K562 (cell line): ENCODE results near the gene TWIST1. TPM values are rescaled to one million over a fixed set of nuclear protein-coding genes. Genes with fewer than 3 reads are reported as not detected.

ENCODE experiments used
- ATAC-seq: fragments of 200-7000 bp; cut with Tn5 transposase; 3 replicates; pipeline ENCODE4 v1.9.1; 2020; ENCODE audit warnings: moderate library complexity
- BruUV-seq: library from RNA; stranded (reverse); fragments of 400-500 nt; replicated peaks from 2 replicates; lab custom pipeline; 2021; lab: Mats Ljungman, UMichigan
- CTCF ChIA-PET: fragments of 300-600 bp; formaldehyde crosslinking; extraction: SDS; loops from one replicate; lab custom pipeline; 2021; ENCODE audit warnings: low intra/inter-chr PET ratio; lab: Yijun Ruan, JAX
- POLR2A ChIA-PET: fragments of 300-600, 350-650 bp; sonication (Branson Sonifier 250); formaldehyde crosslinking; extraction: SDS; loops from one replicate; lab custom pipeline; 2021; ENCODE audit warnings: antibody characterized with exemption, inconsistent platforms; lab: Yijun Ruan, JAX
- DNase-seq, 4 experiments: peaks; one replicate each; pipeline versions ENCODE4 v3.0.0 to v3.0.0-alpha.2; 2011 to 2018; ENCODE audit warnings: low spot score in 3 of 4, mixed read lengths in 3 of 4; ENCODE audit errors: extremely low read depth in 1 of 4
- FAIRE-seq: peaks from 2 replicates; lab custom pipeline; 2011; peaks lifted over from hg19 to GRCh38; lab: Jason Lieb, UNC
- H2AFZ ChIP-seq: 2 replicates; pipeline ENCODE4 v1.6.0; 2011; ENCODE audit warnings: low read depth, low read length, control low read depth, inconsistent platforms
- H3K27ac ChIP-seq: fragments of 200-600 bp; 3 replicates; pipeline ENCODE4 v1.8.0; 2011; ENCODE audit warnings: low read depth, mild to moderate bottlenecking, control low read depth, inconsistent platforms, low read length, moderate library complexity, mixed read lengths; ENCODE audit errors: extremely low read depth
- H3K27me3 ChIP-seq, 2 experiments: fragments of 300-600 bp in 1 of 2; 2 replicates in 1 of 2; 3 replicates in 1 of 2; pipeline versions ENCODE4 v1.6.0 to v1.8.0; 2011; ENCODE audit warnings: inconsistent platforms in 2 of 2, low read length in 2 of 2, mild to moderate bottlenecking in 1 of 2, mixed read lengths in 1 of 2, moderate library complexity in 1 of 2; ENCODE audit not compliant: control insufficient read depth in 2 of 2, insufficient read depth in 2 of 2
- H3K36me3 ChIP-seq: fragments of 300-600 bp; 3 replicates; pipeline ENCODE4 v1.8.0; 2011; ENCODE audit warnings: mild to moderate bottlenecking, low read length, inconsistent platforms; ENCODE audit not compliant: control insufficient read depth, insufficient read depth
- H3K4me1 ChIP-seq, 2 experiments: fragments of 200-600 bp in 1 of 2; replicated peaks in 1 of 2; 2 replicates in 1 of 2; 3 replicates in 1 of 2; pipeline versions ENCODE4 v1.5.1 to v1.8.0; 2011; ENCODE audit warnings: inconsistent platforms in 2 of 2, low read length in 2 of 2, mild to moderate bottlenecking in 1 of 2, mixed read lengths in 1 of 2, moderate library complexity in 1 of 2; ENCODE audit not compliant: control insufficient read depth in 2 of 2, insufficient read depth in 2 of 2
- H3K4me2 ChIP-seq: 2 replicates; pipeline ENCODE4 v1.6.1; 2011; ENCODE audit warnings: low read length, control low read depth, inconsistent platforms, mixed read lengths; ENCODE audit not compliant: insufficient read depth
- H3K4me3 ChIP-seq: fragments of 200-600 bp; sonication (generic), shearing (Covaris generic); 2 replicates; pipeline ENCODE4 v1.5.1; 2016; ENCODE audit warnings: control low read depth, inconsistent platforms
- H3K79me2 ChIP-seq: fragments of 200-600 bp; 3 replicates; pipeline ENCODE4 v1.8.0; 2011; ENCODE audit warnings: low read length, inconsistent platforms; ENCODE audit not compliant: control insufficient read depth, insufficient read depth
- H3K9ac ChIP-seq, 2 experiments: 2 replicates each; pipeline versions ENCODE4 v1.6.0 to v1.6.1; 2011; ENCODE audit warnings: low read depth in 2 of 2, low read length in 2 of 2, control low read depth in 1 of 2, inconsistent platforms in 1 of 2, mild to moderate bottlenecking in 1 of 2, mixed read lengths in 1 of 2; ENCODE audit not compliant: insufficient read depth in 1 of 2
- H3K9me1 ChIP-seq: one replicate; pipeline ENCODE4 v1.6.0; 2011; ENCODE audit warnings: inconsistent platforms, mild to moderate bottlenecking, low read length, moderate library complexity; ENCODE audit not compliant: control insufficient read depth, insufficient read depth
- H3K9me3 ChIP-seq: replicated peaks from 2 replicates; pipeline ENCODE4 v1.5.1; 2011; ENCODE audit warnings: low read depth, low read length, inconsistent platforms; ENCODE audit not compliant: control insufficient read depth, insufficient read depth
- H4K20me1 ChIP-seq: replicated peaks from 2 replicates; pipeline ENCODE4 v1.6.1; 2011; ENCODE audit warnings: low read length, inconsistent platforms, mixed read lengths; ENCODE audit not compliant: control insufficient read depth, insufficient read depth
- CEBPB ChIP-seq: fragments of 450-650 bp; IDR thresholded peaks from 2 replicates; pipeline ENCODE4 v1.6.1; 2016; ENCODE audit warnings: missing genetic modification characterization, missing compliant biosample characterization
- ELF4 ChIP-seq: fragments of 450-650 bp; formaldehyde crosslinking; IDR thresholded peaks from 2 replicates; pipeline ENCODE4 v1.4.0; 2022; ENCODE audit warnings: missing genetic modification characterization
- RAD51 ChIP-seq: fragments of 450-650 bp; IDR thresholded peaks from 2 replicates; pipeline ENCODE4 v1.7.1; 2016; ENCODE audit warnings: low read depth, mild to moderate bottlenecking, borderline replicate concordance
- ZNF184 ChIP-seq: sonication (generic); formaldehyde crosslinking; IDR thresholded peaks from 2 replicates; pipeline ENCODE4 v1.5.0; 2020; ENCODE audit warnings: missing genetic modification reagents
- ZNF217 ChIP-seq: sonication (generic); formaldehyde crosslinking; IDR thresholded peaks from 2 replicates; pipeline ENCODE4 v1.8.0; 2022; ENCODE audit warnings: mild to moderate bottlenecking, missing genetic modification reagents
- ZNF324 ChIP-seq: fragments of 250-450 bp; sonication (Bioruptor Pico); IDR thresholded peaks from 2 replicates; pipeline ENCODE4 v1.4.0; 2020; ENCODE audit warnings: mild to moderate bottlenecking
- ZNF347 ChIP-seq: fragments of 450-650 bp; formaldehyde crosslinking; IDR thresholded peaks from 2 replicates; pipeline ENCODE4 v1.4.0; 2020; ENCODE audit warnings: low read depth, mild to moderate bottlenecking, moderate library complexity
- ZNF699 ChIP-seq: fragments of 250-450 bp; sonication (Bioruptor Pico); IDR thresholded peaks from 2 replicates; pipeline ENCODE4 v1.8.0; 2021; ENCODE audit warnings: mild to moderate bottlenecking, moderate library complexity; ENCODE audit not compliant: insufficient replicate concordance
- WGBS: fragments of 100-300 bp; shearing (Covaris generic); methylation state at CpG from one replicate; pipeline ENCODE4 v1.1.6; 2016; ENCODE audit warnings: low coverage, mixed read lengths; ENCODE audit not compliant: insufficient coverage; ENCODE audit errors: missing lambda C conversion rate; 5-methylcytosine and 5-hydroxymethylcytosine counted together
- in situ Hi-C: fragments of 300-500 bp; cut with MboI; formaldehyde crosslinking; loops from 4 replicates; pipeline ENCODE4 v1.15.0; 2018; ENCODE audit warnings: inconsistent platforms, mixed read lengths
- intact Hi-C: fragments of 100-400 bp; cut with micrococcal nuclease; formaldehyde crosslinking; loops from 2 replicates; pipeline ENCODE4 v1.14.2; 2022
- polyA plus RNA-seq, 8 experiments: library from polyadenylated mRNA; depleted of rRNA in 4 of 8; stranded (reverse) in 5 of 8; unstranded in 3 of 8; fragments of >200 nt; fragmentation: Nextera tagmentation in 2 of 8; fragmentation: Illumina TruSeq in 1 of 8; extraction: Ambion mirVana in 2 of 8; extraction: Trizol in 1 of 8; gene quantifications; 2 replicates each; pipeline versions ENCODE4 v1.2.1 to v1.2.3, GENCODE V29; 2011 to 2014; ENCODE audit warnings: inconsistent platforms in 1 of 8, missing spikeins in 1 of 8
- total RNA-seq, 7 experiments: library from RNA; depleted of rRNA in 6 of 7; stranded (reverse); fragments of >200 nt in 6 of 7; fragmentation: Illumina TruSeq in 2 of 7; extraction: Trizol in 2 of 7; gene quantifications; 2 replicates each; pipeline versions ENCODE4 v1.2.1 to v1.2.3, GENCODE V29; 2011 to 2021; ENCODE audit warnings: low replicate concordance in 1 of 7
- TF ChIP-seq, protein P1 (sequence below): fragments of 450-650 bp; IDR thresholded peaks from 2 replicates; pipeline ENCODE4 v1.6.1; 2017; ENCODE audit warnings: antibody characterized with exemption, mild to moderate bottlenecking
- TF ChIP-seq, protein P2 (sequence below): sonication (generic); formaldehyde crosslinking; IDR thresholded peaks from 2 replicates; pipeline ENCODE4 v1.9.0; 2022; ENCODE audit warnings: mild to moderate bottlenecking, missing genetic modification reagents

The TWIST1 gene
- total and polyA plus RNA-seq, 9 of the 15 experiments (the other 6 are each of a cell fraction or from before 2014, with no cell fraction given), result 0.10 to 0.86 (median 0.15) TPM; not detected in 2

DNA sequence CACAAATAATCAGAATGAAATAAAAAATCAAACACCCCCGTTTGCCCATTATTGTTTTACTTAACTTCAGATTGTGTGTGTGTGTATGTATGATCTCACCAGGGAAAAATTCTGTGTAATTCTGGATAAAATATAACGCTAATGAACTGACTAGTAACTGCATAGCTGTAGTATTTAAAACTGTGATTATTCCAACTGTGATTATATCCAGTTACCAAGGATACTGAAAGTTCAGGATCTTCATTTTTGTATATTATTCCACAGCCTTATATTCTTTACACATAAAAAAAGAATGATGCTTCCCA lies 2.9 kb downstream of the TWIST1 start (continued):
- no peak for TF ChIP-seq ZNF184 (CRISPR knock-in tag)
- TF ChIP-seq CEBPB (tag), result no peak
- no peak for TF ChIP-seq ELF4 (CRISPR knock-in tag)
- TF ChIP-seq ZNF699 (CRISPR knock-in tag), result no peak
- no peak for TF ChIP-seq ZNF217 (CRISPR knock-in tag)

DNA sequence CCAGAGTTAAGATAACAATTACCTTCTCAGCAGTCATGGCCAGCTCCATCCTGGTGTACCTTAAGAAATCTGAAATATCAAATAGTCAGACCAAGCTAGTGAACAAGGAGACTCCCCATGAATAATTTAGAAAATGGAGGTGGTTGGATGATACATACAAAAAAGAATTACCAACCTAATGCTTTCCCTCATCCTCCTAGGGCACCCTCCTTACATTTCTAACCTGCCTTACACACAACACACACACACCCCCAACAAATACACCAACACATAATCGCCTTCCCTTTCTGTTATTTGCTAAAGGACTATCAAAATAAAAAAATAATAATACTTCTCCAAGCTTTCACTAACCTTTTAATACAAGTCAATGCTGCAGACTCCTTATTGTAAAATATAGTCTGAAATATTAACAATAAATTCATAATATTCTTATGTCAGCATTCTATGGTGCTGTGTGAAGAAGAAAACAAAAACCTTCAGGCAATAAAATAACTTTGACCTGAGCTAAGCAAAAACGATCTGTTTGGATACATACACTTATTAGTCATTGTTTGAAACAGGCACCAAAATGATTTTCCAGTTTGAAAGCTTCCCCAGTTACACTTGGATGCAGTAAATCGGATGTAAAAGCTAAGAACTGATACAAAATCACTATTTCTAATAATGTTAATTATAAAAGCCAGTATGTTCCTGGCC lies 3.4 kb downstream of the TWIST1 start:
- H4K20me1 ChIP-seq, result no peaks in the 10 kb centered on the region
- CTCF ChIA-PET, result no interaction called here
- H3K79me2 ChIP-seq, result no peaks in the 10 kb centered on the region
- BruUV-seq, result no TSS peak
- H3K4me2 ChIP-seq, result no peak overlapping the region
- H3K27me3 ChIP-seq, result peaks cover 3 to 11% of the 10 kb centered on the region in 2 experiments; a peak in 3 of 5 replicates
- FAIRE-seq (no peak), DNase-seq (no peak), ATAC-seq (no peak)
- intact Hi-C loops (no loop called here), in situ Hi-C loops (no loop called here)
- TF ChIP-seq, protein P1, sequence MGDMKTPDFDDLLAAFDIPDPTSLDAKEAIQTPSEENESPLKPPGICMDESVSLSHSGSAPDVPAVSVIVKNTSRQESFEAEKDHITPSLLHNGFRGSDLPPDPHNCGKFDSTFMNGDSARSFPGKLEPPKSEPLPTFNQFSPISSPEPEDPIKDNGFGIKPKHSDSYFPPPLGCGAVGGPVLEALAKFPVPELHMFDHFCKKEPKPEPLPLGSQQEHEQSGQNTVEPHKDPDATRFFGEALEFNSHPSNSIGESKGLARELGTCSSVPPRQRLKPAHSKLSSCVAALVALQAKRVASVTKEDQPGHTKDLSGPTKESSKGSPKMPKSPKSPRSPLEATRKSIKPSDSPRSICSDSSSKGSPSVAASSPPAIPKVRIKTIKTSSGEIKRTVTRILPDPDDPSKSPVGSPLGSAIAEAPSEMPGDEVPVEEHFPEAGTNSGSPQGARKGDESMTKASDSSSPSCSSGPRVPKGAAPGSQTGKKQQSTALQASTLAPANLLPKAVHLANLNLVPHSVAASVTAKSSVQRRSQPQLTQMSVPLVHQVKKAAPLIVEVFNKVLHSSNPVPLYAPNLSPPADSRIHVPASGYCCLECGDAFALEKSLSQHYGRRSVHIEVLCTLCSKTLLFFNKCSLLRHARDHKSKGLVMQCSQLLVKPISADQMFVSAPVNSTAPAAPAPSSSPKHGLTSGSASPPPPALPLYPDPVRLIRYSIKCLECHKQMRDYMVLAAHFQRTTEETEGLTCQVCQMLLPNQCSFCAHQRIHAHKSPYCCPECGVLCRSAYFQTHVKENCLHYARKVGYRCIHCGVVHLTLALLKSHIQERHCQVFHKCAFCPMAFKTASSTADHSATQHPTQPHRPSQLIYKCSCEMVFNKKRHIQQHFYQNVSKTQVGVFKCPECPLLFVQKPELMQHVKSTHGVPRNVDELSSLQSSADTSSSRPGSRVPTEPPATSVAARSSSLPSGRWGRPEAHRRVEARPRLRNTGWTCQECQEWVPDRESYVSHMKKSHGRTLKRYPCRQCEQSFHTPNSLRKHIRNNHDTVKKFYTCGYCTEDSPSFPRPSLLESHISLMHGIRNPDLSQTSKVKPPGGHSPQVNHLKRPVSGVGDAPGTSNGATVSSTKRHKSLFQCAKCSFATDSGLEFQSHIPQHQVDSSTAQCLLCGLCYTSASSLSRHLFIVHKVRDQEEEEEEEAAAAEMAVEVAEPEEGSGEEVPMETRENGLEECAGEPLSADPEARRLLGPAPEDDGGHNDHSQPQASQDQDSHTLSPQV, result no peak
- TF ChIP-seq ZNF347 (no peak), RAD51 (no peak), ZNF324 (CRISPR knock-in tag) (no peak)
- TF ChIP-seq, protein P2, sequence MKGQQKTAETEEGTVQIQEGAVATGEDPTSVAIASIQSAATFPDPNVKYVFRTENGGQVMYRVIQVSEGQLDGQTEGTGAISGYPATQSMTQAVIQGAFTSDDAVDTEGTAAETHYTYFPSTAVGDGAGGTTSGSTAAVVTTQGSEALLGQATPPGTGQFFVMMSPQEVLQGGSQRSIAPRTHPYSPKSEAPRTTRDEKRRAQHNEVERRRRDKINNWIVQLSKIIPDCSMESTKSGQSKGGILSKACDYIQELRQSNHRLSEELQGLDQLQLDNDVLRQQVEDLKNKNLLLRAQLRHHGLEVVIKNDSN (CRISPR knock-in tag), result no peak
- H3K4me3 ChIP-seq, result no peak overlapping the region
- no peaks in the 10 kb centered on the region for H3K36me3 ChIP-seq
- POLR2A ChIA-PET, result no interaction called here
- H3K9ac ChIP-seq, result no peak overlapping the region
- no peak overlapping the region for H3K27ac ChIP-seq
- no peak overlapping the region for H2AFZ ChIP-seq
- H3K9me1 ChIP-seq, result no peaks in the 10 kb centered on the region
- 0% methylated on average over 3 of the region's 3 CpGs for WGBS
- no peaks in the 10 kb centered on the region for H3K9me3 ChIP-seq
- H3K4me1 ChIP-seq, result peaks cover 0 to 11% of the 10 kb centered on the region in 2 experiments; a peak in 2 of 5 replicates
